GM12878 (cell line): ENCODE data around the gene RCC1. TPM values are rescaled to one million over a fixed set of nuclear protein-coding genes. Genes with fewer than 3 reads are reported as not detected.

Source experiments
- EZH2 ChIP-seq: IDR thresholded peaks from 2 replicates; pipeline ENCODE4 v1.6.1; 2012; ENCODE audit warnings: low read depth, mild to moderate bottlenecking, control low read depth, inconsistent platforms, low read length, borderline replicate concordance; ENCODE audit not compliant: control insufficient read depth
- KLF5 ChIP-seq: fragments of 450-650 bp; IDR thresholded peaks from 2 replicates; pipeline ENCODE4 v1.6.1; 2014; ENCODE audit warnings: mild to moderate bottlenecking; ENCODE audit not compliant: partially characterized antibody
- MAX ChIP-seq: IDR thresholded peaks from 2 replicates; pipeline ENCODE4 v1.6.1; 2012; ENCODE audit warnings: low read depth, low read length, improper control_type of control experiment
- MTA3 ChIP-seq: IDR thresholded peaks from 2 replicates; pipeline ENCODE4 v1.6.1; 2012; ENCODE audit warnings: low read length, inconsistent platforms, borderline replicate concordance
- NBN ChIP-seq: fragments of 450-650 bp; IDR thresholded peaks from 2 replicates; pipeline ENCODE4 v1.6.1; 2016
- NFXL1 ChIP-seq: fragments of 450-650 bp; IDR thresholded peaks from 2 replicates; pipeline ENCODE4 v1.6.1; 2017; ENCODE audit warnings: antibody characterized with exemption, mild to moderate bottlenecking, borderline replicate concordance
- NR2C1 ChIP-seq: fragments of 450-650 bp; IDR thresholded peaks from 2 replicates; pipeline ENCODE4 v1.6.1; 2017; ENCODE audit warnings: antibody characterized with exemption, mild to moderate bottlenecking, moderate library complexity
- NR2F1 ChIP-seq: fragments of 450-650 bp; conservative IDR thresholded peaks from 2 replicates; pipeline ENCODE4 v1.6.1; 2017; ENCODE audit warnings: mild to moderate bottlenecking
- PML ChIP-seq: IDR thresholded peaks from 2 replicates; pipeline ENCODE4 v1.6.1; 2012; ENCODE audit warnings: low read length, inconsistent platforms
- RAD51 ChIP-seq: fragments of 450-650 bp; IDR thresholded peaks from 2 replicates; pipeline ENCODE4 v1.6.1; 2016; ENCODE audit warnings: moderate library complexity, mild to moderate bottlenecking, inconsistent platforms
- RFX5 ChIP-seq: IDR thresholded peaks from 2 replicates; pipeline ENCODE4 v1.6.1; 2011; ENCODE audit warnings: low read depth, low read length, improper control_type of control experiment
- RUNX3 ChIP-seq: IDR thresholded peaks from 2 replicates; pipeline ENCODE4 v1.6.1; 2012; ENCODE audit warnings: low read length, inconsistent platforms
- SIX5 ChIP-seq: IDR thresholded peaks from 2 replicates; pipeline ENCODE4 v1.6.1; 2011; ENCODE audit warnings: mild to moderate bottlenecking, low read depth, low read length, moderate library complexity; ENCODE audit not compliant: severe bottlenecking
- TBL1XR1 ChIP-seq: IDR thresholded peaks from 2 replicates; pipeline ENCODE4 v1.6.1; 2012; ENCODE audit warnings: low read depth, low read length, improper control_type of control experiment
- polyA plus RNA-seq, 11 experiments: library from polyadenylated mRNA; depleted of rRNA in 4 of 11; unstranded in 6 of 11; stranded (reverse) in 5 of 11; fragments of >200 nt; fragmentation: Nextera tagmentation in 4 of 11; fragmentation: Illumina TruSeq in 1 of 11; extraction: Ambion mirVana in 4 of 11; extraction: Trizol in 1 of 11; gene quantifications; 1 replicate in 1 of 11; 2 replicates in 10 of 11; pipeline versions ENCODE4 v1.2.1 to v1.2.3, GENCODE V29; 2011 to 2016; ENCODE audit warnings: inconsistent platforms in 2 of 11, missing spikeins in 2 of 11, low read depth in 1 of 11
- total RNA-seq, 4 experiments: library from RNA; depleted of rRNA in 3 of 4; stranded (reverse); fragments of >200 nt in 3 of 4; fragmentation: Illumina TruSeq in 1 of 4; extraction: Trizol in 1 of 4; gene quantifications; 2 replicates each; pipeline versions ENCODE4 v1.2.1 to v1.2.3, GENCODE V29; 2013 to 2021
- TF ChIP-seq, protein P1 (sequence below): fragments of 450-650 bp; IDR thresholded peaks from 2 replicates; pipeline ENCODE4 v1.6.1; 2017; ENCODE audit warnings: mild to moderate bottlenecking, moderate library complexity
- TF ChIP-seq, protein P2 (sequence below): fragments of 450-650 bp; IDR thresholded peaks from 2 replicates; pipeline ENCODE4 v1.6.1; 2017; ENCODE audit warnings: low read depth, mild to moderate bottlenecking, moderate library complexity
- TF ChIP-seq, protein P3 (sequence below): IDR thresholded peaks from 2 replicates; pipeline ENCODE4 v1.6.1; 2012; ENCODE audit warnings: low read depth, low read length, improper control_type of control experiment
- TF ChIP-seq, protein P4 (sequence below): fragments of 450-650 bp; formaldehyde crosslinking; IDR thresholded peaks from 2 replicates; pipeline ENCODE4 v1.4.0; 2020; ENCODE audit warnings: mild to moderate bottlenecking, moderate library complexity

The RCC1 gene
- total and polyA plus RNA-seq, 10 of the 15 experiments (the other 5 are each of a cell fraction or from before 2014, with no cell fraction given) = 8.3 to 99.4 (median 74.6) TPM

DNA sequence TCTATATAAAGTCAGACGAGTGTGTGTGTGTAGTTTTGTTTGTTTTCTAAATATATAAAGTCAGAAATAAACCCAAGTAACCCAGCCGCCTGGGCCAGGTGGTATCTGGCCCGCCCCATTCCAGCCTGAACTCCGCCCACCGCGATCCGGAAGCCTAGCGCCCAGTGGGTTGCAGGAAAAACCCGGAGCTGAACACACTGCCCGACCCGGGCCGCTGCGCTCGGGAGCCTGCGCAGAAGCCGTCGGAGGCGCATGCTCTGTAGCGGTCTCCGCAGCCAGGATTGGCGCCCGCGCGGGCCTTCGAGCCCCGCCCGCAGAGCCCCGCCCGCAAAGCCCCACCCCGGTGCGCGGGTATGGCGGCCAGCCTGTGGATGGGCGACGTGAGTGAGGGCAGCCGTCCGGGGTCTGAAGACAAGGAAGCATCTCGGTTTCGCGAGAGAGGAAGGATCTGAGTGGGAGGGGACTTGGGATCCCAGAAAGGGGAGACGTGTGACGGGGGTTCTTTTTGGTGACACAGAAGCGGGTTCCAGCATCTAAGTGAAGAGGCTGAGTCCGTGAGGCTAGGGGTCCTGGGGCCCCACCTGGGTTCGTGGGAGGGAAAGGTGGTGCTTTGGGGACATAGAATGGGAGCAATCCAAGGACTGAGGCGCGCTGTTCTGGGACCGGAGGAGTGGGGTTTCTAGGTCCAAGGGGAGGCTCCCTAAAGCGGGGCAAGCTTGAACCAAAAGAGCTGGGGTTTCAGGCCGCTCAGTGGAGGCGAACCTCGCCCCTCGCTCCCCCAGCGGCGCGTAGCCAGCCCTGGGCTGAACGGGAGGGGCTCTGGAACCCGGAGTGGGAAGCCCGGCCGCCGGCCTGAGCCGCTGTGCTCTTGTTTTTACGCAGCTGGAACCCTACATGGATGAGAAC, 47.2 kb downstream of the RCC1 start, which contains the start of gene TRNAU1AP (continued):
- peak; percentile 84 for TF ChIP-seq NBN
- TF ChIP-seq RUNX3 = peak; percentile 62; the same call in 1 of the 2 replicates
- TF ChIP-seq TBL1XR1 = no peak; the same call in 1 of the 2 replicates
- TF ChIP-seq, protein P1, sequence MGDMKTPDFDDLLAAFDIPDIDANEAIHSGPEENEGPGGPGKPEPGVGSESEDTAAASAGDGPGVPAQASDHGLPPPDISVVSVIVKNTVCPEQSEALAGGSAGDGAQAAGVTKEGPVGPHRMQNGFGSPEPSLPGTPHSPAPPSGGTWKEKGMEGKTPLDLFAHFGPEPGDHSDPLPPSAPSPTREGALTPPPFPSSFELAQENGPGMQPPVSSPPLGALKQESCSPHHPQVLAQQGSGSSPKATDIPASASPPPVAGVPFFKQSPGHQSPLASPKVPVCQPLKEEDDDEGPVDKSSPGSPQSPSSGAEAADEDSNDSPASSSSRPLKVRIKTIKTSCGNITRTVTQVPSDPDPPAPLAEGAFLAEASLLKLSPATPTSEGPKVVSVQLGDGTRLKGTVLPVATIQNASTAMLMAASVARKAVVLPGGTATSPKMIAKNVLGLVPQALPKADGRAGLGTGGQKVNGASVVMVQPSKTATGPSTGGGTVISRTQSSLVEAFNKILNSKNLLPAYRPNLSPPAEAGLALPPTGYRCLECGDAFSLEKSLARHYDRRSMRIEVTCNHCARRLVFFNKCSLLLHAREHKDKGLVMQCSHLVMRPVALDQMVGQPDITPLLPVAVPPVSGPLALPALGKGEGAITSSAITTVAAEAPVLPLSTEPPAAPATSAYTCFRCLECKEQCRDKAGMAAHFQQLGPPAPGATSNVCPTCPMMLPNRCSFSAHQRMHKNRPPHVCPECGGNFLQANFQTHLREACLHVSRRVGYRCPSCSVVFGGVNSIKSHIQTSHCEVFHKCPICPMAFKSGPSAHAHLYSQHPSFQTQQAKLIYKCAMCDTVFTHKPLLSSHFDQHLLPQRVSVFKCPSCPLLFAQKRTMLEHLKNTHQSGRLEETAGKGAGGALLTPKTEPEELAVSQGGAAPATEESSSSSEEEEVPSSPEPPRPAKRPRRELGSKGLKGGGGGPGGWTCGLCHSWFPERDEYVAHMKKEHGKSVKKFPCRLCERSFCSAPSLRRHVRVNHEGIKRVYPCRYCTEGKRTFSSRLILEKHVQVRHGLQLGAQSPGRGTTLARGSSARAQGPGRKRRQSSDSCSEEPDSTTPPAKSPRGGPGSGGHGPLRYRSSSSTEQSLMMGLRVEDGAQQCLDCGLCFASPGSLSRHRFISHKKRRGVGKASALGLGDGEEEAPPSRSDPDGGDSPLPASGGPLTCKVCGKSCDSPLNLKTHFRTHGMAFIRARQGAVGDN = peak; percentile 14; the same call in 1 of the 2 replicates
- no peak for TF ChIP-seq SIX5
- TF ChIP-seq NFXL1 = no peak
- no peak; the same call in 1 of the 2 replicates for TF ChIP-seq MTA3
- TF ChIP-seq NR2C1 = no peak
- TF ChIP-seq RFX5 = peak; percentile 53; the same call in 1 of the 2 replicates
- TF ChIP-seq KLF5 = no peak
- 0 out of 2 replicates have a peak, but pooled peaks have one; percentile 26 for TF ChIP-seq RAD51
- peak; percentile 14; the same call in 1 of the 2 replicates for TF ChIP-seq PML
- TF ChIP-seq, protein P2, sequence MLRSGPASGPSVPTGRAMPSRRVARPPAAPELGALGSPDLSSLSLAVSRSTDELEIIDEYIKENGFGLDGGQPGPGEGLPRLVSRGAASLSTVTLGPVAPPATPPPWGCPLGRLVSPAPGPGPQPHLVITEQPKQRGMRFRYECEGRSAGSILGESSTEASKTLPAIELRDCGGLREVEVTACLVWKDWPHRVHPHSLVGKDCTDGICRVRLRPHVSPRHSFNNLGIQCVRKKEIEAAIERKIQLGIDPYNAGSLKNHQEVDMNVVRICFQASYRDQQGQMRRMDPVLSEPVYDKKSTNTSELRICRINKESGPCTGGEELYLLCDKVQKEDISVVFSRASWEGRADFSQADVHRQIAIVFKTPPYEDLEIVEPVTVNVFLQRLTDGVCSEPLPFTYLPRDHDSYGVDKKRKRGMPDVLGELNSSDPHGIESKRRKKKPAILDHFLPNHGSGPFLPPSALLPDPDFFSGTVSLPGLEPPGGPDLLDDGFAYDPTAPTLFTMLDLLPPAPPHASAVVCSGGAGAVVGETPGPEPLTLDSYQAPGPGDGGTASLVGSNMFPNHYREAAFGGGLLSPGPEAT = peak; percentile 82; the same call in 1 of the 2 replicates
- TF ChIP-seq, protein P3, sequence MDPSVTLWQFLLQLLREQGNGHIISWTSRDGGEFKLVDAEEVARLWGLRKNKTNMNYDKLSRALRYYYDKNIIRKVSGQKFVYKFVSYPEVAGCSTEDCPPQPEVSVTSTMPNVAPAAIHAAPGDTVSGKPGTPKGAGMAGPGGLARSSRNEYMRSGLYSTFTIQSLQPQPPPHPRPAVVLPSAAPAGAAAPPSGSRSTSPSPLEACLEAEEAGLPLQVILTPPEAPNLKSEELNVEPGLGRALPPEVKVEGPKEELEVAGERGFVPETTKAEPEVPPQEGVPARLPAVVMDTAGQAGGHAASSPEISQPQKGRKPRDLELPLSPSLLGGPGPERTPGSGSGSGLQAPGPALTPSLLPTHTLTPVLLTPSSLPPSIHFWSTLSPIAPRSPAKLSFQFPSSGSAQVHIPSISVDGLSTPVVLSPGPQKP = peak; percentile 73
- no peak for TF ChIP-seq EZH2
- peak; percentile 12; the same call in 1 of the 2 replicates for TF ChIP-seq MAX
- TF ChIP-seq, protein P4, sequence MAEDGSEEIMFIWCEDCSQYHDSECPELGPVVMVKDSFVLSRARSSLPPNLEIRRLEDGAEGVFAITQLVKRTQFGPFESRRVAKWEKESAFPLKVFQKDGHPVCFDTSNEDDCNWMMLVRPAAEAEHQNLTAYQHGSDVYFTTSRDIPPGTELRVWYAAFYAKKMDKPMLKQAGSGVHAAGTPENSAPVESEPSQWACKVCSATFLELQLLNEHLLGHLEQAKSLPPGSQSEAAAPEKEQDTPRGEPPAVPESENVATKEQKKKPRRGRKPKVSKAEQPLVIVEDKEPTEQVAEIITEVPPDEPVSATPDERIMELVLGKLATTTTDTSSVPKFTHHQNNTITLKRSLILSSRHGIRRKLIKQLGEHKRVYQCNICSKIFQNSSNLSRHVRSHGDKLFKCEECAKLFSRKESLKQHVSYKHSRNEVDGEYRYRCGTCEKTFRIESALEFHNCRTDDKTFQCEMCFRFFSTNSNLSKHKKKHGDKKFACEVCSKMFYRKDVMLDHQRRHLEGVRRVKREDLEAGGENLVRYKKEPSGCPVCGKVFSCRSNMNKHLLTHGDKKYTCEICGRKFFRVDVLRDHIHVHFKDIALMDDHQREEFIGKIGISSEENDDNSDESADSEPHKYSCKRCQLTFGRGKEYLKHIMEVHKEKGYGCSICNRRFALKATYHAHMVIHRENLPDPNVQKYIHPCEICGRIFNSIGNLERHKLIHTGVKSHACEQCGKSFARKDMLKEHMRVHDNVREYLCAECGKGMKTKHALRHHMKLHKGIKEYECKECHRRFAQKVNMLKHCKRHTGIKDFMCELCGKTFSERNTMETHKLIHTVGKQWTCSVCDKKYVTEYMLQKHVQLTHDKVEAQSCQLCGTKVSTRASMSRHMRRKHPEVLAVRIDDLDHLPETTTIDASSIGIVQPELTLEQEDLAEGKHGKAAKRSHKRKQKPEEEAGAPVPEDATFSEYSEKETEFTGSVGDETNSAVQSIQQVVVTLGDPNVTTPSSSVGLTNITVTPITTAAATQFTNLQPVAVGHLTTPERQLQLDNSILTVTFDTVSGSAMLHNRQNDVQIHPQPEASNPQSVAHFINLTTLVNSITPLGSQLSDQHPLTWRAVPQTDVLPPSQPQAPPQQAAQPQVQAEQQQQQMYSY (CRISPR knock-in tag) = no peak
- 0 out of 2 replicates have a peak, but pooled peaks have one; percentile 34 for TF ChIP-seq NR2F1
